HCT116 (cell line): ENCODE results near the gene KRTAP12-1.

Experiments used
- CEBPB ChIP-seq: IDR thresholded peaks from 2 replicates; pipeline ENCODE4 v1.6.1; 2012; ENCODE audit warnings: low read depth
- CTCF ChIP-seq, 3 experiments: fragments of 200-600 bp in 1 of 3; sonication (generic) in 1 of 3; IDR thresholded peaks in 2 of 3; conservative IDR thresholded peaks in 1 of 3; 2 replicates each; pipeline ENCODE4 v1.5.1; 2012 to 2017; ENCODE audit warnings: low read depth in 2 of 3, low read length in 2 of 3, antibody characterized with exemption in 1 of 3, borderline replicate concordance in 1 of 3, control low read depth in 1 of 3, mild to moderate bottlenecking in 1 of 3, mixed read lengths in 1 of 3, mixed run types in 1 of 3, moderate library complexity in 1 of 3; ENCODE audit not compliant: insufficient read depth in 1 of 3
- EGR1 ChIP-seq: IDR thresholded peaks from 2 replicates; pipeline ENCODE4 v1.6.1; 2012; ENCODE audit warnings: low read depth
- EZH2 ChIP-seq: fragments of 200-600 bp; sonication (generic); IDR thresholded peaks from 2 replicates; pipeline ENCODE4 v1.6.1; 2017; ENCODE audit warnings: antibody characterized with exemption, mixed run types
- FOSL1 ChIP-seq: IDR thresholded peaks from 2 replicates; pipeline ENCODE4 v1.6.1; 2012; ENCODE audit warnings: low read depth
- MAX ChIP-seq: IDR thresholded peaks from 2 replicates; pipeline ENCODE4 v1.6.1; 2012
- POLR2A ChIP-seq: IDR thresholded peaks from 2 replicates; pipeline ENCODE4 v1.7.0; 2011; ENCODE audit warnings: borderline replicate concordance; ENCODE audit not compliant: insufficient read depth, insufficient read length; ENCODE audit errors: extremely low read depth
- POLR2AphosphoS5 ChIP-seq: IDR thresholded peaks from 2 replicates; pipeline ENCODE4 v1.6.1; 2011; ENCODE audit warnings: mild to moderate bottlenecking, low read depth, low read length, moderate library complexity
- RAD21 ChIP-seq: IDR thresholded peaks from 2 replicates; pipeline ENCODE4 v1.6.1; 2012; ENCODE audit warnings: low read depth, mild to moderate bottlenecking
- REST ChIP-seq: IDR thresholded peaks from 2 replicates; pipeline ENCODE4 v1.6.1; 2012; ENCODE audit warnings: low read depth
- SIN3A ChIP-seq: IDR thresholded peaks from 2 replicates; pipeline ENCODE4 v1.6.1; 2012; ENCODE audit warnings: low read depth
- SP1 ChIP-seq: IDR thresholded peaks from 2 replicates; pipeline ENCODE4 v1.6.1; 2012; ENCODE audit warnings: low read depth
- YY1 ChIP-seq: IDR thresholded peaks from 2 replicates; pipeline ENCODE4 v1.6.1; 2011; ENCODE audit warnings: low read length, low read depth, moderate library complexity, mild to moderate bottlenecking; ENCODE audit not compliant: insufficient replicate concordance; ENCODE audit errors: extremely low read depth
- ZFX ChIP-seq: fragments of 450-650 bp; IDR thresholded peaks from 2 replicates; pipeline ENCODE4 v1.6.1; 2017

- no peak for TF ChIP-seq CTCF (IDR thresholded peaks at IDR 0.05 in 2 of 3, conservative IDR thresholded peaks at IDR 0.05 in 1 of 3; ENCODE audit: borderline replicate concordance in 1 of 3, insufficient read depth in 1 of 3, low read depth in 2 of 3, low read length in 2 of 3)
- no peak for TF ChIP-seq EGR1
- TF ChIP-seq EZH2 = no peak
- TF ChIP-seq POLR2A = no peak
- TF ChIP-seq POLR2AphosphoS5 = no peak
- TF ChIP-seq REST = no peak
- no peak for TF ChIP-seq CEBPB
- no peak for TF ChIP-seq RAD21
- no peak for TF ChIP-seq YY1
- TF ChIP-seq ZFX = no peak
- no peak for TF ChIP-seq SP1
- no peak for TF ChIP-seq SIN3A
- no peak for TF ChIP-seq MAX
- TF ChIP-seq FOSL1 = no peak
Observed at GRCh38 chr21:44724926-44725325, 43.0 kb upstream of the KRTAP12-1 start.
